ENCODE results near the gene CEP170B.
A peak's percentile ranks its signal among the peaks of the same experiment; 100 is the strongest.
"Not testable (repeated sequence)": the region's sequence is repeated elsewhere in the genome, so short reads cannot be mapped to it uniquely, and the experiment has no call there.

Gene CEP170B

GRCh38 chr14:104940526-104941150 lies 75.6 kb downstream of the CEP170B start:
- Histone ChIP-seq H4K20me1 (ENCODE audit: control insufficient read depth, insufficient read depth, low read depth, low read length) (no peaks in the 10 kb centered on the region; the same call in 1 of the 2 replicates), H3K36me3 (ENCODE audit: control insufficient read depth, low read length) (no peaks in the 10 kb centered on the region), H3K27ac (ENCODE audit: low read depth, low read length) (no peak overlapping the region), H3K9me3 (ENCODE audit: control insufficient read depth, insufficient read depth, low read length) (no peaks in the 10 kb centered on the region), H3F3A (ENCODE audit: control insufficient read depth, insufficient read depth) (no peaks in the 10 kb centered on the region), H3K4me3 (ENCODE audit: low read length) (no peak overlapping the region), H3K79me2 (ENCODE audit: control insufficient read depth, low read length) (no peaks in the 10 kb centered on the region), H3K9me2 (replicated peaks; ENCODE audit: control insufficient read depth, low read length) (no peaks in the 10 kb centered on the region), H3K27me3 (ENCODE audit: control insufficient read depth, low read length) (peaks cover 35% of the 10 kb centered on the region), H3K4me2 (ENCODE audit: low read length) (no peak overlapping the region), H3K4me1 (ENCODE audit: control insufficient read depth, low read length) (no peaks in the 10 kb centered on the region)
- TF ChIP-seq, protein P1, sequence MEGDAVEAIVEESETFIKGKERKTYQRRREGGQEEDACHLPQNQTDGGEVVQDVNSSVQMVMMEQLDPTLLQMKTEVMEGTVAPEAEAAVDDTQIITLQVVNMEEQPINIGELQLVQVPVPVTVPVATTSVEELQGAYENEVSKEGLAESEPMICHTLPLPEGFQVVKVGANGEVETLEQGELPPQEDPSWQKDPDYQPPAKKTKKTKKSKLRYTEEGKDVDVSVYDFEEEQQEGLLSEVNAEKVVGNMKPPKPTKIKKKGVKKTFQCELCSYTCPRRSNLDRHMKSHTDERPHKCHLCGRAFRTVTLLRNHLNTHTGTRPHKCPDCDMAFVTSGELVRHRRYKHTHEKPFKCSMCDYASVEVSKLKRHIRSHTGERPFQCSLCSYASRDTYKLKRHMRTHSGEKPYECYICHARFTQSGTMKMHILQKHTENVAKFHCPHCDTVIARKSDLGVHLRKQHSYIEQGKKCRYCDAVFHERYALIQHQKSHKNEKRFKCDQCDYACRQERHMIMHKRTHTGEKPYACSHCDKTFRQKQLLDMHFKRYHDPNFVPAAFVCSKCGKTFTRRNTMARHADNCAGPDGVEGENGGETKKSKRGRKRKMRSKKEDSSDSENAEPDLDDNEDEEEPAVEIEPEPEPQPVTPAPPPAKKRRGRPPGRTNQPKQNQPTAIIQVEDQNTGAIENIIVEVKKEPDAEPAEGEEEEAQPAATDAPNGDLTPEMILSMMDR (IDR thresholded peaks at IDR 0.05; ENCODE audit: low read depth, low read length, poor library complexity, severe bottlenecking), result peak; percentile 28
- TF ChIP-seq EZH2phosphoT487 (IDR thresholded peaks at IDR 0.05; ENCODE audit: borderline replicate concordance, low read length), result no peak

DNA sequence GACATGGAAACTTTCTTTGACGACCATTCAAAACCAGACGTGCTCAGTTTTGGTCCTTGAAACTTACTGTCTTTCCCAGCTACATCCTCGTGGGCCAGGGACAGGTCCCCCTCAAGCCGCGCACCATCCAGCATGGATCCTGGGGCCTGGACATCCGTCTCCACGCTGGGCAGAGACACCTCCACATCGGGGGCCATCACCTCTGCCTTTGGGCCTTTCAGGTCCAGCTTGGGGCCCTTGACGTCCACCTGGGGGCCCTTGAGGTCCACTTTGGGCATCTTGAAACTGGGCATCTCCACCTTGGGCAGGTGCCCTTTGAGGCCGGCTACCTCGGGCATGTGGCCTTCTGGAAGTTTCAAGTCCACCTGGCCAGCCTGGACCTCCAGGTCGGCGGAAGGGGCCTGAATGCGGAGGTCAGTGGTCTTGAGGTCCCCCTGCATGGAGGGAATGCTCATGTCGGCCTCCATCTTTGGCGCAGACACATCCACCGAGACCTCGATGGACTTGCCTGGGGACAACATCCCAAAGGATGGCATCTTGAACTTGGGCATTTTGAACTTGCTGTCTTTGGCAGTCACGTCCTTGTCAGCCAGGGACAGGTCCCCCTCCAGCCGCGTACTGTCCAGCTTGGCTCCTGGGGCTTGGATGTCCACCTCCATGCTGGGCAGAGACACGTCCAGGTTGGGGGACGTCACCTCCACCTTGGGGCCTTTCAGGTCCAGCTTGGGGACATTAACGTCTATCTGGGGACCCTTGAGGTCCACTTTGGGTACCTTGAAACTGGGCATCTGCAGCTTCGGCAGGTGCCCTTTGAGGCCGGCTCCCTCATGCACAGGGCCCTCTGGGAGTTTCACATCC lies 76.7 kb downstream of the CEP170B start:
- Histone ChIP-seq H3K4me3 (ENCODE audit: low read length) (no peak overlapping the region), H3F3A (ENCODE audit: control insufficient read depth, insufficient read depth) (no peaks in the 10 kb centered on the region), H3K9me3 (ENCODE audit: control insufficient read depth, insufficient read depth, low read length) (no peaks in the 10 kb centered on the region), H3K79me2 (ENCODE audit: control insufficient read depth, low read length) (no peaks in the 10 kb centered on the region), H3K36me3 (ENCODE audit: control insufficient read depth, low read length) (no peaks in the 10 kb centered on the region), H3K27me3 (ENCODE audit: control insufficient read depth, low read length) (peaks cover 32% of the 10 kb centered on the region), H3K4me1 (ENCODE audit: control insufficient read depth, low read length) (no peaks in the 10 kb centered on the region), H3K4me2 (ENCODE audit: low read length) (no peak overlapping the region), H3K9me2 (replicated peaks; ENCODE audit: control insufficient read depth, low read length) (no peaks in the 10 kb centered on the region), H3K27ac (ENCODE audit: low read depth, low read length) (no peak overlapping the region), H4K20me1 (ENCODE audit: control insufficient read depth, insufficient read depth, low read depth, low read length) (no peaks in the 10 kb centered on the region; the same call in 1 of the 2 replicates)
- TF ChIP-seq, protein P1 (IDR thresholded peaks at IDR 0.05; ENCODE audit: low read depth, low read length, poor library complexity, severe bottlenecking), result no peak
- TF ChIP-seq EZH2phosphoT487 (IDR thresholded peaks at IDR 0.05; ENCODE audit: borderline replicate concordance, low read length), result no peak

- Histone ChIP-seq H3K27me3 (ENCODE audit: control insufficient read depth, low read length) (peaks cover 29% of the 10 kb centered on the region), H3K27ac (ENCODE audit: low read depth, low read length) (no peak overlapping the region), H3K79me2 (ENCODE audit: control insufficient read depth, low read length) (no peaks in the 10 kb centered on the region), H3K4me1 (ENCODE audit: control insufficient read depth, low read length) (no peaks in the 10 kb centered on the region), H3K9me3 (ENCODE audit: control insufficient read depth, insufficient read depth, low read length) (no peaks in the 10 kb centered on the region), H4K20me1 (ENCODE audit: control insufficient read depth, insufficient read depth, low read depth, low read length) (no peaks in the 10 kb centered on the region; the same call in 1 of the 2 replicates), H3F3A (ENCODE audit: control insufficient read depth, insufficient read depth) (no peaks in the 10 kb centered on the region), H3K4me2 (ENCODE audit: low read length) (no peak overlapping the region), H3K4me3 (ENCODE audit: low read length) (no peak overlapping the region), H3K36me3 (ENCODE audit: control insufficient read depth, low read length) (no peaks in the 10 kb centered on the region), H3K9me2 (replicated peaks; ENCODE audit: control insufficient read depth, low read length) (no peaks in the 10 kb centered on the region)
- TF ChIP-seq, protein P1 (IDR thresholded peaks at IDR 0.05; ENCODE audit: low read depth, low read length, poor library complexity, severe bottlenecking), result no peak
Observed at GRCh38 chr14:104942586-104942985, 77.5 kb downstream of the CEP170B start.

- H3K4me1 ChIP-seq (ENCODE audit: control insufficient read depth, low read length); H3K79me2 ChIP-seq (ENCODE audit: control insufficient read depth, low read length); H3K9me2 ChIP-seq (replicated peaks; ENCODE audit: control insufficient read depth, low read length); H3K36me3 ChIP-seq (ENCODE audit: control insufficient read depth, low read length); H3F3A ChIP-seq (ENCODE audit: control insufficient read depth, insufficient read depth); H3K4me2 ChIP-seq (ENCODE audit: low read length); H3K4me3 ChIP-seq (ENCODE audit: low read length); H3K27ac ChIP-seq (ENCODE audit: low read depth, low read length); H3K9me3 ChIP-seq (ENCODE audit: control insufficient read depth, insufficient read depth, low read length); H4K20me1 ChIP-seq (ENCODE audit: control insufficient read depth, insufficient read depth, low read depth, low read length): not testable (repeated sequence)
- H3K27me3 ChIP-seq (ENCODE audit: control insufficient read depth, low read length), result peaks cover 23% of the 10 kb centered on the region
Observed at GRCh38 chr14:104943216-104944015, 78.3 kb downstream of the CEP170B start.

DNA sequence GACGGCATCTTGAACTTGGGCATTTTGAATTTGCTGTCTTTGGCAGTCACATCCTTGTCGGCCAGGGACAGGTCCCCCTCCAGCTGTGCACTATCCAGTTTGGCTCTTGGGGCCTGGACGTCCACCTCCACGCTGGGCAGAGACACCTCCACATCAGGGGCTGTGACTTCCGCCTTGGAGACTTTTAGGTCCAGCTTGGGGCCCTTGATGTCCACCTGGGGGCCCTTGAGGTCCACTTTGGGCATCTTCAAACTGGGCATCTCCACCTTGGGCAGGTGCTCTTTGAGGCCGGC lies 78.9 kb downstream of the CEP170B start:
- H3K4me3 ChIP-seq (ENCODE audit: low read length); H3K4me2 ChIP-seq (ENCODE audit: low read length); H3F3A ChIP-seq (ENCODE audit: control insufficient read depth, insufficient read depth); H4K20me1 ChIP-seq (ENCODE audit: control insufficient read depth, insufficient read depth, low read depth, low read length); H3K27ac ChIP-seq (ENCODE audit: low read depth, low read length); H3K4me1 ChIP-seq (ENCODE audit: control insufficient read depth, low read length); H3K9me3 ChIP-seq (ENCODE audit: control insufficient read depth, insufficient read depth, low read length); H3K79me2 ChIP-seq (ENCODE audit: control insufficient read depth, low read length); H3K36me3 ChIP-seq (ENCODE audit: control insufficient read depth, low read length); H3K9me2 ChIP-seq (replicated peaks; ENCODE audit: control insufficient read depth, low read length): not testable (repeated sequence)
- peaks cover 17% of the 10 kb centered on the region for H3K27me3 ChIP-seq (ENCODE audit: control insufficient read depth, low read length)
